ENCODE results near the gene UAP1L1.

- TF ChIP-seq, protein P1, sequence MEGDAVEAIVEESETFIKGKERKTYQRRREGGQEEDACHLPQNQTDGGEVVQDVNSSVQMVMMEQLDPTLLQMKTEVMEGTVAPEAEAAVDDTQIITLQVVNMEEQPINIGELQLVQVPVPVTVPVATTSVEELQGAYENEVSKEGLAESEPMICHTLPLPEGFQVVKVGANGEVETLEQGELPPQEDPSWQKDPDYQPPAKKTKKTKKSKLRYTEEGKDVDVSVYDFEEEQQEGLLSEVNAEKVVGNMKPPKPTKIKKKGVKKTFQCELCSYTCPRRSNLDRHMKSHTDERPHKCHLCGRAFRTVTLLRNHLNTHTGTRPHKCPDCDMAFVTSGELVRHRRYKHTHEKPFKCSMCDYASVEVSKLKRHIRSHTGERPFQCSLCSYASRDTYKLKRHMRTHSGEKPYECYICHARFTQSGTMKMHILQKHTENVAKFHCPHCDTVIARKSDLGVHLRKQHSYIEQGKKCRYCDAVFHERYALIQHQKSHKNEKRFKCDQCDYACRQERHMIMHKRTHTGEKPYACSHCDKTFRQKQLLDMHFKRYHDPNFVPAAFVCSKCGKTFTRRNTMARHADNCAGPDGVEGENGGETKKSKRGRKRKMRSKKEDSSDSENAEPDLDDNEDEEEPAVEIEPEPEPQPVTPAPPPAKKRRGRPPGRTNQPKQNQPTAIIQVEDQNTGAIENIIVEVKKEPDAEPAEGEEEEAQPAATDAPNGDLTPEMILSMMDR (IDR thresholded peaks at IDR 0.05; ENCODE audit: insufficient read depth, low read length), result no peak
- TF ChIP-seq POLR2AphosphoS5 (IDR thresholded peaks at IDR 0.05; ENCODE audit: low read depth), result no peak
- TF ChIP-seq, protein P2, sequence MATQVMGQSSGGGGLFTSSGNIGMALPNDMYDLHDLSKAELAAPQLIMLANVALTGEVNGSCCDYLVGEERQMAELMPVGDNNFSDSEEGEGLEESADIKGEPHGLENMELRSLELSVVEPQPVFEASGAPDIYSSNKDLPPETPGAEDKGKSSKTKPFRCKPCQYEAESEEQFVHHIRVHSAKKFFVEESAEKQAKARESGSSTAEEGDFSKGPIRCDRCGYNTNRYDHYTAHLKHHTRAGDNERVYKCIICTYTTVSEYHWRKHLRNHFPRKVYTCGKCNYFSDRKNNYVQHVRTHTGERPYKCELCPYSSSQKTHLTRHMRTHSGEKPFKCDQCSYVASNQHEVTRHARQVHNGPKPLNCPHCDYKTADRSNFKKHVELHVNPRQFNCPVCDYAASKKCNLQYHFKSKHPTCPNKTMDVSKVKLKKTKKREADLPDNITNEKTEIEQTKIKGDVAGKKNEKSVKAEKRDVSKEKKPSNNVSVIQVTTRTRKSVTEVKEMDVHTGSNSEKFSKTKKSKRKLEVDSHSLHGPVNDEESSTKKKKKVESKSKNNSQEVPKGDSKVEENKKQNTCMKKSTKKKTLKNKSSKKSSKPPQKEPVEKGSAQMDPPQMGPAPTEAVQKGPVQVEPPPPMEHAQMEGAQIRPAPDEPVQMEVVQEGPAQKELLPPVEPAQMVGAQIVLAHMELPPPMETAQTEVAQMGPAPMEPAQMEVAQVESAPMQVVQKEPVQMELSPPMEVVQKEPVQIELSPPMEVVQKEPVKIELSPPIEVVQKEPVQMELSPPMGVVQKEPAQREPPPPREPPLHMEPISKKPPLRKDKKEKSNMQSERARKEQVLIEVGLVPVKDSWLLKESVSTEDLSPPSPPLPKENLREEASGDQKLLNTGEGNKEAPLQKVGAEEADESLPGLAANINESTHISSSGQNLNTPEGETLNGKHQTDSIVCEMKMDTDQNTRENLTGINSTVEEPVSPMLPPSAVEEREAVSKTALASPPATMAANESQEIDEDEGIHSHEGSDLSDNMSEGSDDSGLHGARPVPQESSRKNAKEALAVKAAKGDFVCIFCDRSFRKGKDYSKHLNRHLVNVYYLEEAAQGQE (IDR thresholded peaks at IDR 0.05; ENCODE audit: insufficient replicate concordance, low read depth), result no peak
- no peak for TF ChIP-seq SPI1 (IDR thresholded peaks at IDR 0.05; ENCODE audit: borderline replicate concordance, low read depth)
- TF ChIP-seq GABPA (IDR thresholded peaks at IDR 0.05; ENCODE audit: low read depth), result no peak
Measured at GRCh38 chr9:137105814-137106661, 28.7 kb downstream of the UAP1L1 start.

Data from HL-60 (cell line).